GM19438 (cell line): ENCODE data around the gene TTI1.
"Not testable (repeated sequence)": the region's sequence is repeated elsewhere in the genome, so short reads cannot be mapped to it uniquely, and the experiment has no call there.

Experiments used
- ATAC-seq: cut with Tn5 transposase; IDR thresholded peaks from one replicate; pipeline ENCODE4 v1.9.1; 2021; ENCODE audit warnings: low read depth; ENCODE audit not compliant: unreplicated experiment

Gene TTI1

GRCh38 chr20:38013887-38014286 lies 19.4 kb downstream of the TTI1 start:
- no peak for ATAC-seq

GRCh38 chr20:38012332-38012731 lies 20.9 kb downstream of the TTI1 start:
- ATAC-seq: no peak

GRCh38 chr20:38011696-38012095 lies 21.6 kb downstream of the TTI1 start:
- ATAC-seq: no peak

GRCh38 chr20:38009416-38009815 lies 23.8 kb downstream of the TTI1 start:
- ATAC-seq: not testable (repeated sequence)

- no peak for ATAC-seq
Observed at GRCh38 chr20:38008233-38008944, 24.9 kb downstream of the TTI1 start.

- ATAC-seq: no peak
Observed at GRCh38 chr20:38007526-38007925, 25.7 kb downstream of the TTI1 start.

- ATAC-seq: no peak
Observed at GRCh38 chr20:38005903-38006302, 27.4 kb downstream of the TTI1 start.

- no peak for ATAC-seq
Observed at GRCh38 chr20:38004416-38004815, 28.8 kb downstream of the TTI1 start.

- no peak for ATAC-seq
Observed at GRCh38 chr20:38002422-38002821, 30.8 kb downstream of the TTI1 start.

- ATAC-seq: no peak
Observed at GRCh38 chr20:38001981-38002380, 31.3 kb downstream of the TTI1 start.

GRCh38 chr20:38001173-38001875 lies 31.9 kb downstream of the TTI1 start:
- no peak for ATAC-seq

- no peak for ATAC-seq
Observed at GRCh38 chr20:38000293-38000692, 33.0 kb downstream of the TTI1 start.

- no peak for ATAC-seq
Observed at GRCh38 chr20:37999526-38000263, 33.6 kb downstream of the TTI1 start.

- ATAC-seq: no peak
Observed at GRCh38 chr20:37997516-37997915, 35.7 kb downstream of the TTI1 start.

- no peak for ATAC-seq
Observed at GRCh38 chr20:37995856-37996605, 37.2 kb downstream of the TTI1 start.

GRCh38 chr20:37994512-37994911 lies 38.7 kb downstream of the TTI1 start:
- ATAC-seq: no peak

GRCh38 chr20:37992802-37993409 lies 40.4 kb downstream of the TTI1 start:
- no peak for ATAC-seq

- ATAC-seq: no peak
Observed at GRCh38 chr20:37991908-37992307, 41.3 kb downstream of the TTI1 start.

- ATAC-seq: no peak
Observed at GRCh38 chr20:37991157-37991866, 41.9 kb downstream of the TTI1 start.
